ENCODE results near the gene PLEKHA8.

DNA sequence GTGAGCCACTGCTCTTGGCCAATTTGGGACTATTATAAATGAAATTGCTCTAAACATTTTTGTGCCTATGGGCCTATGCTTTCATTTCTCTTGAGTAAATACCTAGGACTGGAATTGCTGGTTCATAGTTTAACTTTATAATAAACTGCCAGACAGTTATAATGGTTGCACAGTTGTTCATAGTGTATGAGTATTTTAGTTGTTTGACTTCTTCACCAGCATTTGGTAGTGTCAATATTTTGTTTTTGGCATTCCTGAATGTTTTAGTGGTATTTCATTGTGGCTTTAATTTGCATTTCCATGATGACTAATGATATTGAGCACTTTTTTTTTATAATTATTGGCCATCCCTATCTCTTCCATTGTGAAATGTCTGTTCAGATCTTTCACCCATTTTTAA is 29.5 kb downstream of the PLEKHA8 start:
- TF ChIP-seq, protein P1, sequence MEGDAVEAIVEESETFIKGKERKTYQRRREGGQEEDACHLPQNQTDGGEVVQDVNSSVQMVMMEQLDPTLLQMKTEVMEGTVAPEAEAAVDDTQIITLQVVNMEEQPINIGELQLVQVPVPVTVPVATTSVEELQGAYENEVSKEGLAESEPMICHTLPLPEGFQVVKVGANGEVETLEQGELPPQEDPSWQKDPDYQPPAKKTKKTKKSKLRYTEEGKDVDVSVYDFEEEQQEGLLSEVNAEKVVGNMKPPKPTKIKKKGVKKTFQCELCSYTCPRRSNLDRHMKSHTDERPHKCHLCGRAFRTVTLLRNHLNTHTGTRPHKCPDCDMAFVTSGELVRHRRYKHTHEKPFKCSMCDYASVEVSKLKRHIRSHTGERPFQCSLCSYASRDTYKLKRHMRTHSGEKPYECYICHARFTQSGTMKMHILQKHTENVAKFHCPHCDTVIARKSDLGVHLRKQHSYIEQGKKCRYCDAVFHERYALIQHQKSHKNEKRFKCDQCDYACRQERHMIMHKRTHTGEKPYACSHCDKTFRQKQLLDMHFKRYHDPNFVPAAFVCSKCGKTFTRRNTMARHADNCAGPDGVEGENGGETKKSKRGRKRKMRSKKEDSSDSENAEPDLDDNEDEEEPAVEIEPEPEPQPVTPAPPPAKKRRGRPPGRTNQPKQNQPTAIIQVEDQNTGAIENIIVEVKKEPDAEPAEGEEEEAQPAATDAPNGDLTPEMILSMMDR (IDR thresholded peaks at IDR 0.05): no peak
- TF ChIP-seq POLR2A (IDR thresholded peaks at IDR 0.05): no peak

Measured in tibial nerve (tissue), 3 donors.